OCI-LY1 (cell line): ENCODE data around the gene CAMK2D.

Experiments used
- CTCF ChIP-seq: fragments of 200-600 bp; sonication (generic), shearing (Covaris generic); IDR thresholded peaks from 2 replicates; pipeline ENCODE4 v1.5.1; 2017; ENCODE audit warnings: mild to moderate bottlenecking, antibody characterized with exemption, low read length, moderate library complexity, mixed read lengths
- EZH2 ChIP-seq: fragments of 200-600 bp; sonication (generic), shearing (Covaris generic); IDR thresholded peaks from 2 replicates; pipeline ENCODE4 v1.8.0; 2017; ENCODE audit warnings: borderline replicate concordance, mixed run types, mild to moderate bottlenecking, antibody characterized with exemption, low read length, moderate library complexity, mixed read lengths

GRCh38 chr4:113618205-113618604 is 143.3 kb downstream of the CAMK2D start:
- no peak for TF ChIP-seq CTCF
- TF ChIP-seq EZH2, result no peak
